PC-3 (cell line): Measurements from ENCODE around the gene CERS6. TPM values are rescaled to one million over a fixed set of nuclear protein-coding genes. Genes with fewer than 3 reads are reported as not detected.

Experiments used
- ATAC-seq: fragments of 200-7000 bp; cut with Tn5 transposase; 2 replicates; pipeline ENCODE4 v1.9.1; 2020; ENCODE audit warnings: mild to moderate bottlenecking, moderate library complexity
- BruUV-seq: library from RNA; stranded (reverse); fragments of 400-500 nt; replicated peaks from 2 replicates; lab custom pipeline; 2021; lab: Mats Ljungman, UMichigan
- CTCF ChIA-PET: fragments of 300-600 bp; sonication (Branson Sonifier 250); formaldehyde crosslinking; loops from one replicate; lab custom pipeline; 2022; ENCODE audit warnings: antibody characterized with exemption; lab: Charles Lee
- POLR2A ChIA-PET: fragments of 300-600 bp; sonication (Branson Sonifier 250); formaldehyde crosslinking; loops from one replicate; lab custom pipeline; 2022; ENCODE audit warnings: antibody characterized with exemption; ENCODE audit not compliant: unreplicated experiment; lab: Charles Lee
- DNase-seq: peaks from one replicate; pipeline ENCODE4 v3.0.0-alpha.2; 2015
- H2AFZ ChIP-seq: fragments of 300-600 bp; sonication (generic); 2 replicates; pipeline ENCODE4 v1.6.0; 2016; ENCODE audit warnings: antibody characterized with exemption, low read length
- H3F3A ChIP-seq: fragments of 300-600 bp; sonication (generic); one replicate; pipeline ENCODE4 v1.6.0; 2017; ENCODE audit warnings: antibody characterized with exemption, low read length, control low read depth, mild to moderate bottlenecking; ENCODE audit not compliant: unreplicated experiment
- H3K27ac ChIP-seq: fragments of 300-600 bp; sonication (generic); 2 replicates; pipeline ENCODE4 v1.5.1; 2016; ENCODE audit warnings: mild to moderate bottlenecking, low read length
- H3K27me3 ChIP-seq: fragments of 300-600 bp; sonication (generic); 2 replicates; pipeline ENCODE4 v1.6.1; 2016; ENCODE audit warnings: low read length, mixed read lengths
- H3K36me3 ChIP-seq: fragments of 300-600 bp; sonication (generic); 2 replicates; pipeline ENCODE4 v1.6.1; 2016; ENCODE audit warnings: low read depth, mixed run types, low read length, mixed read lengths
- H3K4me1 ChIP-seq: fragments of 300-600 bp; sonication (generic); 2 replicates; pipeline ENCODE4 v1.5.1; 2016; ENCODE audit warnings: low read length; ENCODE audit not compliant: insufficient read depth
- H3K4me2 ChIP-seq: fragments of 300-600 bp; sonication (generic); 2 replicates; pipeline ENCODE4 v1.6.0; 2016; ENCODE audit warnings: low read length
- H3K4me3 ChIP-seq: fragments of 300-600 bp; sonication (generic); 2 replicates; pipeline ENCODE4 v1.5.1; 2016; ENCODE audit warnings: mild to moderate bottlenecking, low read length, mixed read lengths
- H3K79me2 ChIP-seq: fragments of 300-600 bp; sonication (generic); 2 replicates; pipeline ENCODE4 v1.6.1; 2017; ENCODE audit warnings: low read length, mixed read lengths
- H3K9ac ChIP-seq: fragments of 300-600 bp; sonication (generic); 2 replicates; pipeline ENCODE4 v1.6.0; 2016; ENCODE audit warnings: mild to moderate bottlenecking, low read length
- H3K9me2 ChIP-seq: fragments of 300-600 bp; sonication (generic); replicated peaks from 2 replicates; pipeline ENCODE4 v1.6.1; 2016; ENCODE audit warnings: mixed run types, low read length, mixed read lengths
- H3K9me3 ChIP-seq: fragments of 300-600 bp; sonication (generic); 2 replicates; pipeline ENCODE4 v1.6.1; 2016; ENCODE audit warnings: low read length, mixed read lengths
- H4K20me1 ChIP-seq: fragments of 300-600 bp; sonication (generic); 2 replicates; pipeline ENCODE4 v1.6.1; 2016; ENCODE audit warnings: low read length, mixed read lengths
- CTCF ChIP-seq: fragments of 300-600 bp; sonication (generic); conservative IDR thresholded peaks from 2 replicates; pipeline ENCODE4 v1.5.1; 2017; ENCODE audit warnings: antibody characterized with exemption, low read depth, mild to moderate bottlenecking, low read length
- EZH2 ChIP-seq: fragments of 300-600 bp; sonication (generic); IDR thresholded peaks from one replicate; pipeline ENCODE4 v1.6.1; 2017; ENCODE audit warnings: antibody characterized with exemption, mild to moderate bottlenecking, low read length; ENCODE audit not compliant: unreplicated experiment
- EZH2phosphoT487 ChIP-seq: fragments of 300-600 bp; sonication (generic); IDR thresholded peaks from 2 replicates; pipeline ENCODE4 v1.6.1; 2018; ENCODE audit warnings: mild to moderate bottlenecking, antibody characterized with exemption, low read length, borderline replicate concordance
- intact Hi-C: fragments of 100-400 bp; cut with micrococcal nuclease; formaldehyde crosslinking; loops from 2 replicates; pipeline ENCODE4 v1.9.0; 2023
- total RNA-seq: library from RNA; depleted of rRNA; stranded (reverse); fragments of >200 nt; gene quantifications from 2 replicates; pipeline ENCODE4 v1.2.3, GENCODE V29; 2014

The CERS6 gene
- total RNA-seq, 1 experiment from 2014 or later, result 24.2 TPM

DNA sequence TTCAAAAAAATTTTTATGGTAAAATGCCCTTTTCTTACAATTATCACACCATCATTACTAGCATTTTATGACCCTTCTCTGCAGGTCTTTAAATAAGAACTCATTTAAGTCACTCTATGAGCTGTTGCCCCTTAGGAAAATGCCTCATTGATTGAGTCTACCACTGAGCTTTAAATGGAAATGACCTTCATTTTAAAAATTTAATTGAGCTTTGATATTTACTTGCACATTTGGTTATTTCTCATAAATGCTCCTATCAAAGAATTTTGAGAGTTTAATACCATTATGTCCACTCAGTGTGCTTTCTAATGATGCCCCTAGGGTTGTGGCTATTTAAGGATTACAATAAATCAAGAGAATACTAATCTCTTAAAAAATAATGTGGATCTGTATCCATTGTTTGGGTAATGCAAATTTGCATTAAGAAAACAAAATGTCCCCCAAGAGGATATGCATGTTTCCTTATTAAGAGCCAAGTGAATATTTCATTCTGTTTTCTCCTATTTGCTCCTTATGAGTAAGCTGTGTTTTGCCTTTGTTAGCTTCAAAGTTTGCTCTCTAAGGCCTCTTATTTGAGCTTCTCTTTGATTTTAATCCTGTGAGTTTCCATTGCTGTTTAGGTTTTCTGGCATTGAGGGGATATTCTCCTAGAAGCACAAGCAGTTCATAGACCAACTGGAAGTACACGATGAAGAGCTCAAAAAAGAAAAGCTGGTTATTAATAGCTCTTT is 69.8 kb downstream of the CERS6 start:
- ATAC-seq (no peak), DNase-seq (no peak)
- ChIA-PET POLR2A (no interaction called here), CTCF (no interaction called here)
- Histone ChIP-seq H3K79me2 (peaks cover 40% of the 10 kb centered on the region), H3K4me3 (no peak overlapping the region), H3K27ac (no peak overlapping the region), H3K4me2 (no peak overlapping the region), H4K20me1 (no peaks in the 10 kb centered on the region), H2AFZ (no peak overlapping the region), H3K9me3 (no peaks in the 10 kb centered on the region), H3K4me1 (peaks cover 39% of the 10 kb centered on the region), H3F3A (no peaks in the 10 kb centered on the region), H3K9ac (no peak overlapping the region), H3K9me2 (no peaks in the 10 kb centered on the region), H3K36me3 (no peaks in the 10 kb centered on the region), H3K27me3 (no peaks in the 10 kb centered on the region)
- TF ChIP-seq EZH2, result no peak
- TF ChIP-seq EZH2phosphoT487, result no peak
- no peak for TF ChIP-seq CTCF
- intact Hi-C loops, result loop anchor here (5.0 kb wide), 1 partner anchor 69 kb away; the partner anchor contains the start of gene CERS6
- no TSS peak for BruUV-seq

DNA sequence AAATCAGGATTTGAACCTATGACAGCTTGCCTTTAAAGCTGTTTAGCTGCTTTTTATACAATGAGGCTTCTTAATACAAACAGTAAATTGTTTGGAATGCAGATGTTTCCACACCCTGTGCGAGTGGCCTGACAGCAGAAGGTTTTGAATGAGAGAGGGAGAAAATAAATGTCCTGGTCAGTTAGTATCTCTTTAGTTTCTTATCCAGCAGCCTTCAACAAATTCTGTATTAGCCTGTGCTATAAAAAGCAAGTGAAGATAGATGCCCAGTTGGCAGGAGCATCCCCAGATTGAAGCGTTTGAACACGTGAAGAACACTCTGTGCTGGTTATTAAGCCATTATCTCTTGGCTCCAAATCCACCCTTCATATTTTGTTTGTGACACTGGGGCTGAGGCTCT is 70.6 kb downstream of the CERS6 start:
- Histone ChIP-seq H3K4me3 (no peak overlapping the region), H3K4me2 (no peak overlapping the region), H3K9ac (no peak overlapping the region), H3K27ac (no peak overlapping the region), H3K36me3 (no peaks in the 10 kb centered on the region), H3K79me2 (peaks cover 33% of the 10 kb centered on the region), H3K27me3 (no peaks in the 10 kb centered on the region), H3K9me2 (no peaks in the 10 kb centered on the region), H3F3A (no peaks in the 10 kb centered on the region), H3K9me3 (no peaks in the 10 kb centered on the region), H3K4me1 (peaks cover 35% of the 10 kb centered on the region), H4K20me1 (no peaks in the 10 kb centered on the region), H2AFZ (no peak overlapping the region)
- no peak for DNase-seq
- POLR2A ChIA-PET, result no interaction called here
- intact Hi-C loops, result loop anchor here (5.0 kb wide), 1 partner anchor 69 kb away; the partner anchor contains the start of gene CERS6
- BruUV-seq, result no TSS peak
- TF ChIP-seq EZH2phosphoT487 (no peak), CTCF (no peak), EZH2 (no peak)
- no peak for ATAC-seq
- CTCF ChIA-PET, result no interaction called here

DNA sequence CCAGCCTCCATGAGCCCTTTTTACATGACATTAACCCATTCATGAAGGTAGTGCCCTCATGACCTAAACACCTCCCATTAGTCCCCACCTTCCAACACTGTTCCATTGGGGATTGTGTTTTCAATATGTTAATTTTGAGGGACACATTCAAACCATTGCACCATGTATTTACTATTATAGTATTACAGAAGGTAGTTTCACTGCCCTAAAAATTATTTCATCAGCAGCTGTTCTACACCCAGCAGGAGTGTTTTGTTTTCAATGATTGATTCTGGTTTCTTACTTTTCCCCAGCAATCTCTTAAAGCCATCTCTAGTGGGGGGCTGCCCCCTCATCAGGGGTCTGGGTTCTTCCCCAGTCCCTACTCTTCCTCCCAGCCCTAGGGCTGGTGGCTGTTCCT is 71.9 kb downstream of the CERS6 start:
- H3K9me2 ChIP-seq, result no peaks in the 10 kb centered on the region
- no peak for DNase-seq
- H3K4me1 ChIP-seq, result peaks cover 34% of the 10 kb centered on the region
- intact Hi-C loops, result loop anchor here (5.0 kb wide), 1 partner anchor 71 kb away; the partner anchor contains the start of gene CERS6
- H3K9me3 ChIP-seq, result no peaks in the 10 kb centered on the region
- no TSS peak for BruUV-seq
- H3F3A ChIP-seq, result no peaks in the 10 kb centered on the region
- H4K20me1 ChIP-seq, result no peaks in the 10 kb centered on the region
- ChIA-PET POLR2A (interaction anchor here (0.6 kb wide), 1 partner anchor 247 kb away, joined by 10 read pairs; no protein-coding TSS in a partner anchor), CTCF (no interaction called here)
- no peak overlapping the region for H2AFZ ChIP-seq
- no peak overlapping the region for H3K4me2 ChIP-seq
- no peak overlapping the region for H3K4me3 ChIP-seq
- ATAC-seq, result peak; percentile 19; the same call in 1 of the 2 replicates
- no peak overlapping the region for H3K9ac ChIP-seq
- H3K27me3 ChIP-seq, result no peaks in the 10 kb centered on the region
- H3K79me2 ChIP-seq, result peaks cover 37% of the 10 kb centered on the region
- H3K27ac ChIP-seq, result no peak overlapping the region
- TF ChIP-seq EZH2, result no peak
- no peak for TF ChIP-seq CTCF
- no peak for TF ChIP-seq EZH2phosphoT487
- H3K36me3 ChIP-seq, result no peaks in the 10 kb centered on the region
